ENCODE measurements around the gene LPAR4.

- TF ChIP-seq CTCF (IDR thresholded peaks at IDR 0.05) (no peak), POLR2A (IDR thresholded peaks at IDR 0.05) (no peak)
Observed at GRCh38 chrX:78753571-78753970, 6.1 kb downstream of the LPAR4 start.

All from testis (tissue), 2 donors.